ENCODE results near the gene F3. TPM values are rescaled to one million over a fixed set of nuclear protein-coding genes. Genes with fewer than 3 reads are reported as not detected.

Gene F3
- total and polyA plus RNA-seq, 2 of the 13 experiments (the other 11 are each of a cell fraction or from before 2014, with no cell fraction given), result 5.8 to 9.0 TPM

- TF ChIP-seq FOXK1 (CRISPR knock-in tag; IDR thresholded peaks at IDR 0.05; ENCODE audit: borderline replicate concordance, low read depth) (no peak), GLMP (CRISPR knock-in tag; IDR thresholded peaks at IDR 0.05; ENCODE audit: borderline replicate concordance) (no peak), USF2 (IDR thresholded peaks at IDR 0.05; ENCODE audit: low read depth, low read length) (no peak), USF2 (CRISPR knock-in tag; IDR thresholded peaks at IDR 0.05; ENCODE audit: borderline replicate concordance) (no peak), TBL1XR1 (IDR thresholded peaks at IDR 0.05; ENCODE audit: borderline replicate concordance, low read length, partially characterized antibody) (no peak), SNAPC4 (CRISPR knock-in tag; IDR thresholded peaks at IDR 0.05) (no peak), PAXIP1 (CRISPR knock-in tag; conservative IDR thresholded peaks at IDR 0.05) (peak; percentile 16; the same call in 1 of the 2 replicates), BCLAF1 (IDR thresholded peaks at IDR 0.05) (no peak), BCL6 (CRISPR knock-in tag; IDR thresholded peaks at IDR 0.05) (peak; percentile 62; the same call in 1 of the 2 replicates), RXRA (CRISPR knock-in tag; IDR thresholded peaks at IDR 0.05) (peak; percentile 76; the same call in 1 of the 2 replicates), CBX5 (CRISPR knock-in tag; IDR thresholded peaks at IDR 0.05; ENCODE audit: borderline replicate concordance) (no peak), KDM5B (CRISPR knock-in tag; IDR thresholded peaks at IDR 0.05; ENCODE audit: borderline replicate concordance) (no peak), ZNF564 (CRISPR knock-in tag; IDR thresholded peaks at IDR 0.05) (no peak)
These were observed 10.6 kb upstream of the F3 start (continued) for GRCh38 chr1:94552071-94552586.
